WERI-Rb-1 (cell line): ENCODE measurements around the gene CEND1.

ENCODE experiments used
- DNase-seq: peaks from one replicate; pipeline ENCODE4 v3.0.0-alpha.2; 2020
- H3K27ac ChIP-seq: fragments of 250-450 bp; sonication (Bioruptor Pico); 2 replicates; pipeline ENCODE4 v1.5.1; 2020; ENCODE audit warnings: mild to moderate bottlenecking, moderate library complexity
- H3K27me3 ChIP-seq: fragments of 250-450 bp; sonication (Bioruptor Pico); 2 replicates; pipeline ENCODE4 v1.5.1; 2021; ENCODE audit warnings: mild to moderate bottlenecking, low read depth, moderate library complexity; ENCODE audit not compliant: insufficient read depth, severe bottlenecking
- H3K36me3 ChIP-seq: fragments of 250-450 bp; sonication (Bioruptor Pico); 2 replicates; pipeline ENCODE4 v1.5.1; 2020; ENCODE audit warnings: mild to moderate bottlenecking, moderate library complexity
- H3K4me3 ChIP-seq: 2 replicates; pipeline ENCODE4 v1.5.1; 2011; ENCODE audit warnings: low read depth, mild to moderate bottlenecking, control low read depth, low read length
- H3K9me3 ChIP-seq: fragments of 250-450 bp; sonication (Bioruptor Pico); 2 replicates; pipeline ENCODE4 v1.5.1; 2021; ENCODE audit warnings: mild to moderate bottlenecking, moderate library complexity; ENCODE audit not compliant: severe bottlenecking
- CTCF ChIP-seq: IDR thresholded peaks from 2 replicates; pipeline ENCODE4 v1.5.1; 2011; ENCODE audit warnings: low read depth, mild to moderate bottlenecking, control low read depth, inconsistent platforms, low read length

Gene CEND1

GRCh38 chr11:737366-737765 lies 52.5 kb downstream of the CEND1 start:
- H3K36me3 ChIP-seq = no peaks in the 10 kb centered on the region
- H3K9me3 ChIP-seq = no peaks in the 10 kb centered on the region
- no peak overlapping the region for H3K4me3 ChIP-seq
- TF ChIP-seq CTCF = no peak
- no peak overlapping the region for H3K27ac ChIP-seq
- H3K27me3 ChIP-seq = no peaks in the 10 kb centered on the region
- no peak for DNase-seq
